Left lung (tissue), 10 donors: ENCODE measurements around the gene R3HDM4. TPM values are rescaled to one million over a fixed set of nuclear protein-coding genes. Genes with fewer than 3 reads are reported as not detected.

Experiments used
- ATAC-seq: fragments of 200-7000 bp; cut with Tn5 transposase; one replicate; pipeline ENCODE4 v1.9.1; 2020; ENCODE audit warnings: moderate library complexity
- DNase-seq, 4 donors: peaks; one replicate each; pipeline ENCODE4 v3.0.0-alpha.2; 2013 to 2020
- H3K27ac ChIP-seq, 2 donors: fragments of 200-600 bp; sonication (generic) in 1 of 2; one replicate each; pipeline versions ENCODE4 v1.5.0 to v1.8.0; 2020 to 2021
- H3K27me3 ChIP-seq, 2 donors: fragments of 200-600 bp; sonication (generic) in 1 of 2; one replicate each; pipeline versions ENCODE4 v1.5.0 to v1.8.0; 2020 to 2021
- H3K36me3 ChIP-seq, 2 donors: fragments of 200-600 bp; sonication (generic) in 1 of 2; one replicate each; pipeline versions ENCODE4 v1.5.0 to v1.8.0; 2020 to 2021
- H3K4me1 ChIP-seq, 2 donors: fragments of 200-600 bp; one replicate each; pipeline ENCODE4 v1.8.0; 2021
- H3K4me3 ChIP-seq, 2 donors: fragments of 200-600 bp; sonication (generic) in 1 of 2; one replicate each; pipeline versions ENCODE4 v1.5.0 to v1.8.0; 2020 to 2021; ENCODE audit warnings: mild to moderate bottlenecking in 1 of 2
- H3K9me3 ChIP-seq, 2 donors: fragments of 200-600 bp; sonication (generic) in 1 of 2; one replicate each; pipeline versions ENCODE4 v1.5.0 to v1.8.0; 2020 to 2021
- intact Hi-C, 2 donors: fragments of 100-400 bp; cut with DNase I; formaldehyde crosslinking; loops; one replicate each; pipeline versions ENCODE4 v1.11.2 to v1.14.2; 2022
- polyA plus RNA-seq, 6 donors: library from polyadenylated mRNA; unstranded; fragments of 120-200 nt; gene quantifications; one replicate each; pipeline ENCODE4 v1.2.1, GENCODE V29; 2013; ENCODE audit not compliant: insufficient read length in 6 of 6
- total RNA-seq, 2 donors: library from RNA; stranded (reverse); fragmentation: NEBNext Ultra II Directional; extraction: Animal tissue kit (Norgen Biotek cat#: 25700); gene quantifications; one replicate each; pipeline ENCODE4 v1.2.1, GENCODE V29; 2021
- TF ChIP-seq, protein P1 (sequence below), 2 donors: fragments of 200-600 bp; sonication (generic) in 1 of 2; IDR thresholded peaks; one replicate each; pipeline versions ENCODE4 v1.5.0 to v1.8.0; 2021; ENCODE audit warnings: antibody characterized with exemption in 2 of 2
- donor health status: DM: no; HTN: yes; CAD: no.
- donor health status: DM: no; HTN: no; CAD: no.

The R3HDM4 gene
- total and polyA plus RNA-seq, 8 donors, result 28.8 to 66.3 (median 39.0) TPM

DNA sequence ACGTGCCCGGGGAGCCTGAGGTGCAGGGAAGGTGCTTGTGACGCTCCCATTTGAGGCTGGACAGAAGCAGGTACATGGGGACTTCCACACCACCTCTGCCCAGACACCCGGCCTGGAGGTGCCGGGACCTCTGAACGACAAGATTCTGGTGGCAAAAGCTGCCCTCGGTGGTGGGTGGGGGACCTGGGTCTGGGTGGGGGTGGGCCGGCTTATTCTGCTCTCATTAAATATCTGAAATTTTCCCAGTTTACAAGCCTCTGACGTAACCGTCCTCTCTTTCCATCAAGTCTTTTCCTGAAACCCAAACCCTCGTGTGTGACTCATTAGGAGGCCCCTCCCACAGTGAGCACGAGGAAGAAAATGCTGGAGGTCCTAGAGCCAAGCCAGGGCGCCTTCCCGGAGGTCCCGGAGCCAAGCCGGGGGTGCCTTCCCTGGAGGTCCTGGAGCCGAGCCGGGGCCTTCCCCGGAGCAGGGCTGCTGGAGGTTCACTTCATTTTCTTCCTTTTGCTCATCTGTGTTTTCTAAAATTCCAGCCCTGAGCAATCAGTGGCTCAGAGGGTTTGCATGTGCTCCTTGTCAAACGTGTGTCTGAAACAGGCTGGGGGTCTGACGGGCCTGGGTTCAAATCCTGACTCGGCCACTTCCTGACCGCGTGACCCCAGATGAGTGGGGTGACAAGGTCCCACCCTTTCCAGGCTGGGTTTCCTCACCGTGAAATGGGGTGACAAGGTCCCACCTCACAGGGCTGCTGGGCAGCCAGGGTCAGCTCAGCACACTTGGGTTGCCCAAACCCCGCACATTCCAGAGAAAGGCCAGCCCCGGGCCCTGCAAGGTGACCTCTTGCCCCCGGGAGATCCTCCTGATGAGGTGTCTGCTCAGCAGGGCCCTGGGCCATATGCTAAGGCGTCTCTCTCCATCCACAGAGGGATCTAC, 43.5 kb downstream of the R3HDM4 start:
- peak; percentile 63 for ATAC-seq
- intact Hi-C loops, result no loop called here
- TF ChIP-seq, protein P1, sequence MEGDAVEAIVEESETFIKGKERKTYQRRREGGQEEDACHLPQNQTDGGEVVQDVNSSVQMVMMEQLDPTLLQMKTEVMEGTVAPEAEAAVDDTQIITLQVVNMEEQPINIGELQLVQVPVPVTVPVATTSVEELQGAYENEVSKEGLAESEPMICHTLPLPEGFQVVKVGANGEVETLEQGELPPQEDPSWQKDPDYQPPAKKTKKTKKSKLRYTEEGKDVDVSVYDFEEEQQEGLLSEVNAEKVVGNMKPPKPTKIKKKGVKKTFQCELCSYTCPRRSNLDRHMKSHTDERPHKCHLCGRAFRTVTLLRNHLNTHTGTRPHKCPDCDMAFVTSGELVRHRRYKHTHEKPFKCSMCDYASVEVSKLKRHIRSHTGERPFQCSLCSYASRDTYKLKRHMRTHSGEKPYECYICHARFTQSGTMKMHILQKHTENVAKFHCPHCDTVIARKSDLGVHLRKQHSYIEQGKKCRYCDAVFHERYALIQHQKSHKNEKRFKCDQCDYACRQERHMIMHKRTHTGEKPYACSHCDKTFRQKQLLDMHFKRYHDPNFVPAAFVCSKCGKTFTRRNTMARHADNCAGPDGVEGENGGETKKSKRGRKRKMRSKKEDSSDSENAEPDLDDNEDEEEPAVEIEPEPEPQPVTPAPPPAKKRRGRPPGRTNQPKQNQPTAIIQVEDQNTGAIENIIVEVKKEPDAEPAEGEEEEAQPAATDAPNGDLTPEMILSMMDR (IDR thresholded peaks at IDR 0.05), result no peak
- Histone ChIP-seq H3K9me3 (no peaks in the 10 kb centered on the region), H3K27me3 (no peaks in the 10 kb centered on the region), H3K4me3 (no peak overlapping the region), H3K36me3 (peaks cover 0 to 55% of the 10 kb centered on the region in 2 donors), H3K4me1 (peaks cover 0 to 25% of the 10 kb centered on the region in 2 donors), H3K27ac (peak overlapping the region; percentile 37 to 78)
- DNase-seq, result peak in 3 of 4 donors; percentile 80 to 91 (median 83)

GRCh38 chr19:868458-869244, 44.4 kb downstream of the R3HDM4 start:
- Histone ChIP-seq H3K4me1 (peaks cover 0 to 32% of the 10 kb centered on the region in 2 donors), H3K36me3 (peaks cover 0 to 46% of the 10 kb centered on the region in 2 donors), H3K27me3 (no peaks in the 10 kb centered on the region), H3K27ac (peak overlapping the region in 1 of 2 donors; percentile 78), H3K4me3 (no peak overlapping the region), H3K9me3 (no peaks in the 10 kb centered on the region)
- ATAC-seq (no peak), DNase-seq (no peak)
- TF ChIP-seq, protein P1 (IDR thresholded peaks at IDR 0.05), result no peak
- intact Hi-C loops, result no loop called here

DNA sequence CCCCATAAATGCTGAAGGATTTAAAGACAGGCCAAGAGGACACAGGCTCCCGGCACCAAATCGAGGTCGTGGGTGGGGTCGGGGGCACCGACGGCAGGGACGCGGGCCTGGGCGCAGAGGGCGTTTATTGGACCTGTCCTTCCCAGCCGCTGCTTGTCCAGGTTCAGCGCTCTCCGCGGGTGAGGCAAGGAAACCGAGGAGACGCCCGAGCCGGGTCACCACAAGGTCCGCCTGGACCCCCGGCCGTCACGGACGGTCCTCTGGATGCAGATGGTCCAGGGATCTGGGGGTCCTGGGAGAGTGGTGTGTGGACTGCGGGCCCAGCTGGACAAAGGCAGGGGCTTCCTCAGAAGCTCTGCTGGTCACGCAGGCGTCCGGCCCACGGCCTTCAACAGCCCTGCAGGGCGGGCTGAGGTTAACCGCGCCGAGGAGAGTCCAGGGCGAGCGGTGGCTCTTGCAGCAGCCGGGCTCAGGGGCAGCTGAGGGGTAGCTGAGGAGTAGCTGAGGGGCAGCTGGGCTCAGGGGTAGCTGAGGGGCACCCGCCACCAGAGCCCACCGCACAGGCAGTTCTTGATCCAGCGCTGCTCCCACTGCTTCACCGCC, 45.1 kb downstream of the R3HDM4 start:
- TF ChIP-seq, protein P1 (IDR thresholded peaks at IDR 0.05), result no peak
- Histone ChIP-seq H3K4me1 (peaks cover 0 to 39% of the 10 kb centered on the region in 2 donors), H3K9me3 (no peaks in the 10 kb centered on the region), H3K4me3 (no peak overlapping the region), H3K27ac (no peak overlapping the region), H3K36me3 (peaks cover 0 to 42% of the 10 kb centered on the region in 2 donors), H3K27me3 (no peaks in the 10 kb centered on the region)
- intact Hi-C loops, result no loop called here
- no peak for DNase-seq
- no peak for ATAC-seq

GRCh38 chr19:867301-867793, 45.7 kb downstream of the R3HDM4 start:
- intact Hi-C loops, result no loop called here
- Histone ChIP-seq H3K4me3 (no peak overlapping the region), H3K27me3 (no peaks in the 10 kb centered on the region), H3K4me1 (peaks cover 0 to 42% of the 10 kb centered on the region in 2 donors), H3K9me3 (no peaks in the 10 kb centered on the region), H3K36me3 (peaks cover 0 to 42% of the 10 kb centered on the region in 2 donors), H3K27ac (no peak overlapping the region)
- ATAC-seq (no peak), DNase-seq (no peak)
- TF ChIP-seq, protein P1 (IDR thresholded peaks at IDR 0.05), result no peak
